Endothelial cell of umbilical vein (primary cell): ENCODE data around the gene CSRP2. TPM values are rescaled to one million over a fixed set of nuclear protein-coding genes. Genes with fewer than 3 reads are reported as not detected.

Source experiments
- BruUV-seq: library from RNA; stranded (reverse); fragments of 400-500 nt; replicated peaks from 2 replicates; lab custom pipeline; 2021; lab: Mats Ljungman, UMichigan
- CTCF ChIA-PET: fragments of 300-600, 350-600 bp; sonication (Branson Sonifier 250); formaldehyde crosslinking; loops from one replicate; lab custom pipeline; 2021; ENCODE audit warnings: antibody characterized with exemption, inconsistent platforms; lab: Charles Lee
- POLR2A ChIA-PET: fragments of 300-600, 350-600 bp; sonication (Branson Sonifier 250); formaldehyde crosslinking; loops from one replicate; lab custom pipeline; 2021; ENCODE audit warnings: antibody characterized with exemption, inconsistent platforms; lab: Charles Lee
- DNase-seq: peaks from one replicate; pipeline ENCODE4 v3.0.0-alpha.2; 2011; ENCODE audit warnings: low read depth, low spot score
- FAIRE-seq: peaks from 2 replicates; lab custom pipeline; 2011; peaks lifted over from hg19 to GRCh38; lab: Jason Lieb, UNC
- H2AFZ ChIP-seq: 2 replicates; pipeline ENCODE4 v1.6.0; 2012; ENCODE audit warnings: low read depth, low read length, control low read depth, inconsistent platforms
- H3K27ac ChIP-seq: 2 replicates; pipeline ENCODE4 v1.5.1; 2011; ENCODE audit warnings: low read depth, mild to moderate bottlenecking, control low read depth, low read length, moderate library complexity; ENCODE audit not compliant: insufficient read depth
- H3K27me3 ChIP-seq, 2 experiments: 2 replicates each; pipeline versions ENCODE4 v1.6.0 to v1.6.1; 2011; ENCODE audit warnings: low read length in 2 of 2, mixed read lengths in 1 of 2; ENCODE audit not compliant: control insufficient read depth in 2 of 2, insufficient read depth in 2 of 2
- H3K36me3 ChIP-seq, 2 experiments: 2 replicates in 1 of 2; 3 replicates in 1 of 2; pipeline ENCODE4 v1.5.1; 2011; ENCODE audit warnings: low read length in 2 of 2, mild to moderate bottlenecking in 1 of 2, moderate library complexity in 1 of 2; ENCODE audit not compliant: control insufficient read depth in 2 of 2, insufficient read depth in 2 of 2; ENCODE audit errors: extremely low read depth in 1 of 2
- H3K4me1 ChIP-seq: 3 replicates; pipeline ENCODE4 v1.5.1; 2011; ENCODE audit warnings: mild to moderate bottlenecking, low read length; ENCODE audit not compliant: control insufficient read depth, insufficient read depth; ENCODE audit errors: extremely low read depth
- H3K4me2 ChIP-seq: 2 replicates; pipeline ENCODE4 v1.6.1; 2011; ENCODE audit warnings: low read length, control low read depth, mixed read lengths; ENCODE audit not compliant: insufficient read depth
- H3K4me3 ChIP-seq, 3 experiments: fragments of 200-600 bp in 1 of 3; sonication (generic), shearing (Covaris generic) in 1 of 3; replicated peaks in 1 of 3; 2 replicates each; pipeline ENCODE4 v1.5.1; 2011 to 2016; ENCODE audit warnings: control low read depth in 3 of 3, low read length in 3 of 3, mild to moderate bottlenecking in 2 of 3, inconsistent platforms in 1 of 3, low read depth in 1 of 3, moderate library complexity in 1 of 3; ENCODE audit not compliant: insufficient read depth in 1 of 3
- H3K79me2 ChIP-seq: 2 replicates; pipeline ENCODE4 v1.6.0; 2012; ENCODE audit warnings: low read length, inconsistent platforms; ENCODE audit not compliant: control insufficient read depth, insufficient read depth
- H3K9ac ChIP-seq: replicated peaks from 2 replicates; pipeline ENCODE3; 2011; ENCODE audit warnings: low read length, control low read depth; ENCODE audit not compliant: insufficient read depth; ENCODE audit errors: extremely low read depth
- H3K9me1 ChIP-seq: replicated peaks from 3 replicates; pipeline ENCODE4 v1.6.0; 2011; ENCODE audit warnings: mild to moderate bottlenecking, low read length; ENCODE audit not compliant: control insufficient read depth, insufficient read depth; ENCODE audit errors: extremely low read depth
- H3K9me3 ChIP-seq: replicated peaks from 2 replicates; pipeline ENCODE4 v1.5.1; 2012; ENCODE audit warnings: low read length, inconsistent platforms; ENCODE audit not compliant: control insufficient read depth, insufficient read depth
- H4K20me1 ChIP-seq: replicated peaks from 2 replicates; pipeline ENCODE3; 2011; ENCODE audit warnings: mild to moderate bottlenecking, low read length; ENCODE audit not compliant: control insufficient read depth, insufficient read depth; ENCODE audit errors: extremely low read depth
- EZH2 ChIP-seq: IDR thresholded peaks from 2 replicates; pipeline ENCODE4 v1.6.1; 2012; ENCODE audit warnings: borderline replicate concordance, low read depth, mild to moderate bottlenecking, moderate library complexity, low read length, inconsistent platforms; ENCODE audit not compliant: severe bottlenecking
- FOS ChIP-seq: IDR thresholded peaks from 2 replicates; pipeline ENCODE4 v1.6.1; 2011; ENCODE audit warnings: mild to moderate bottlenecking, low read length, moderate library complexity, borderline replicate concordance; ENCODE audit not compliant: insufficient read depth
- JUN ChIP-seq: IDR thresholded peaks from 2 replicates; pipeline ENCODE4 v1.6.1; 2011; ENCODE audit warnings: borderline replicate concordance, low read depth; ENCODE audit not compliant: insufficient read length, insufficient read depth
- MYC ChIP-seq: IDR thresholded peaks from one replicate; pipeline ENCODE4 v1.6.1; 2011; ENCODE audit warnings: mild to moderate bottlenecking, low read depth, low read length
- dilution Hi-C: fragments of 300-500 bp; cut with MboI; formaldehyde crosslinking; loops from one replicate; pipeline ENCODE4 v1.15.0; 2019; ENCODE audit warnings: low sequenced_read_pairs; ENCODE audit not compliant: extremely low pct_ligation_motif_present
- intact Hi-C: fragments of 100-400 bp; cut with micrococcal nuclease; formaldehyde crosslinking; loops from one replicate; pipeline ENCODE4 v1.10.0; 2022
- polyA plus RNA-seq, 4 experiments: library from polyadenylated mRNA; depleted of rRNA in 3 of 4; stranded (reverse) in 3 of 4; unstranded in 1 of 4; fragments of >200 nt; gene quantifications; 2 replicates each; pipeline versions ENCODE4 v1.2.1 to v1.2.3, GENCODE V29; 2011 to 2012; ENCODE audit warnings: missing spikeins in 1 of 4
- total RNA-seq: library from RNA; stranded (reverse); gene quantifications from 2 replicates; pipeline ENCODE4 v1.2.3, GENCODE V29; 2021
- TF ChIP-seq, protein P1 (sequence below): IDR thresholded peaks from 2 replicates; pipeline ENCODE4 v1.6.1; 2011; ENCODE audit not compliant: insufficient read depth, insufficient read length
- TF ChIP-seq, protein P2 (sequence below), 2 donors: IDR thresholded peaks; 1 replicate in 1 of 2; 2 replicates in 1 of 2; pipeline ENCODE4 v1.5.1; 2011; ENCODE audit warnings: low read length in 2 of 2, mild to moderate bottlenecking in 2 of 2, moderate library complexity in 2 of 2, control low read depth in 1 of 2, inconsistent platforms in 1 of 2, low read depth in 1 of 2; ENCODE audit not compliant: insufficient read depth in 1 of 2; ENCODE audit errors: extremely low read depth in 1 of 2

Gene CSRP2
- total and polyA plus RNA-seq, 2 donors (not counting 3 experiments of a cell fraction or from before 2014, with no cell fraction given) = 8.8 to 13.4 TPM

DNA sequence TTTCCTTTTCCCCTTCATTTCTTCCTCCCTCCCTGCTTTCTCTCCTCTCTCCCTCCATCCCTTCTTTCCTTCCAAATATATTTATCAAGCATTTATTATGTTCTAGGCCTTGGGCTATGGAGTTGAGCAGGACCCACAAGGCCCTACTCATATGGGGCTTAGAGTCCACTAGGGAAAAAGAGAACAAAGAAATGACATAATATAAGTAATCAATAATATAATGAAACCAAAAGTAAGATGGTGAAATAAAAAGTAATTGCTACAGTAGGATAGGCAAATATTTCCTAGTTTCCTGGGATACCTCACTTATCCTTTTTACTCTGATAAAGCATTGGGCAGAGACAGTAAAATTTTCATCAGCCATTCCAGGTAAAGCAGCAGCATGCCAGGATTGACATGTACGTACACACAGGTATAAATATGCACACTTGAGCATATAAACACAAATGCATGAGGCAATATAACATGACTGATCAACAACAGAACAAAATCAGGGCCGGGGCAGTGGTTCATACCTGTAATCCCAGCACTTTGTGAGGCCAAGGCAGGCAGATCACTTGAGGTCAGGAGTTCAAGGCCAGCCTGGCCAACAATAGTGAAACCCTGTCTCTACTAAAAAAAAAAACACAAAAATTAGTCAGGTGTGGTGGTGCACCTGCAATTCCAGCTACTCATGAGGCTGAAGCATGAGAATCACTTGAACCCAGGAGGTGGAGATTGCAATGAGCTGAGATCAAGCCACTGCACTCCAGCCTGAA lies 35.5 kb upstream of the CSRP2 start:
- H3K4me1 ChIP-seq = no peaks in the 10 kb centered on the region
- dilution Hi-C loops (no loop called here), intact Hi-C loops (no loop called here)
- no peak for DNase-seq
- ChIA-PET CTCF (no interaction called here), POLR2A (no interaction called here)
- TF ChIP-seq, protein P1, sequence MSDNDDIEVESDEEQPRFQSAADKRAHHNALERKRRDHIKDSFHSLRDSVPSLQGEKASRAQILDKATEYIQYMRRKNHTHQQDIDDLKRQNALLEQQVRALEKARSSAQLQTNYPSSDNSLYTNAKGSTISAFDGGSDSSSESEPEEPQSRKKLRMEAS = no peak
- H3K9me3 ChIP-seq = no peaks in the 10 kb centered on the region
- no peak overlapping the region for H2AFZ ChIP-seq
- no TSS peak for BruUV-seq
- H3K4me3 ChIP-seq = no peak overlapping the region
- FAIRE-seq = no peak
- no peak overlapping the region for H3K9ac ChIP-seq
- H3K9me1 ChIP-seq = no peaks in the 10 kb centered on the region
- H3K79me2 ChIP-seq = no peaks in the 10 kb centered on the region
- no peak overlapping the region for H3K4me2 ChIP-seq
- no peaks in the 10 kb centered on the region for H3K36me3 ChIP-seq
- no peaks in the 10 kb centered on the region for H4K20me1 ChIP-seq
- no peak overlapping the region for H3K27ac ChIP-seq
- peaks cover 4 to 14% of the 10 kb centered on the region in 2 experiments for H3K27me3 ChIP-seq

DNA sequence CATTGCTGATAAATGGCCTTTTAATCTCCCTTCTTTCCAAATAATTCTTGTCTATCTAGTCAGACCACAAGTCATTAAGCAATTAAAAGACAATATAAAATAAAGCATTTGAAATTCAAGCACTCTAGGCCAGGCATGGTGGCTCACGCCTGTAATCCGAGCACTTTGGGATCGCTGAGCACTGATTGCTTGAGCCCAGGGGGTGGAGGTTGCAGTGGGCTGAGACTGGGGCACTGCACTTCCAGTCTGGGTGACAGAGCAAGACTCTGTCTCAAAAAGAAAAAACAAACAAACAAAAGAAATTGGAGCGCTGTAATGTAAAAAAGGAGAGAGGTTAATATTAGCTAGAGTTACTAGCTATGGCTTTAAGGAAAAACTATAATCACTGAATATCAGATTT lies 30.5 kb upstream of the CSRP2 start:
- intact Hi-C loops (no loop called here), dilution Hi-C loops (no loop called here)
- Histone ChIP-seq H3K27me3 (peaks cover 1 to 10% of the 10 kb centered on the region in 2 experiments), H3K9me3 (no peaks in the 10 kb centered on the region), H3K36me3 (no peaks in the 10 kb centered on the region), H2AFZ (no peak overlapping the region), H3K9ac (no peak overlapping the region), H3K4me2 (no peak overlapping the region), H4K20me1 (no peaks in the 10 kb centered on the region), H3K4me3 (no peak overlapping the region), H3K9me1 (no peaks in the 10 kb centered on the region), H3K27ac (no peak overlapping the region), H3K4me1 (no peaks in the 10 kb centered on the region), H3K79me2 (no peaks in the 10 kb centered on the region)
- FAIRE-seq (no peak), DNase-seq (no peak)
- ChIA-PET POLR2A (no interaction called here), CTCF (interaction anchor here (1.1 kb wide), 1 partner anchor 16 kb away, joined by 4 read pairs; no protein-coding TSS in a partner anchor)
- TF ChIP-seq, protein P2, sequence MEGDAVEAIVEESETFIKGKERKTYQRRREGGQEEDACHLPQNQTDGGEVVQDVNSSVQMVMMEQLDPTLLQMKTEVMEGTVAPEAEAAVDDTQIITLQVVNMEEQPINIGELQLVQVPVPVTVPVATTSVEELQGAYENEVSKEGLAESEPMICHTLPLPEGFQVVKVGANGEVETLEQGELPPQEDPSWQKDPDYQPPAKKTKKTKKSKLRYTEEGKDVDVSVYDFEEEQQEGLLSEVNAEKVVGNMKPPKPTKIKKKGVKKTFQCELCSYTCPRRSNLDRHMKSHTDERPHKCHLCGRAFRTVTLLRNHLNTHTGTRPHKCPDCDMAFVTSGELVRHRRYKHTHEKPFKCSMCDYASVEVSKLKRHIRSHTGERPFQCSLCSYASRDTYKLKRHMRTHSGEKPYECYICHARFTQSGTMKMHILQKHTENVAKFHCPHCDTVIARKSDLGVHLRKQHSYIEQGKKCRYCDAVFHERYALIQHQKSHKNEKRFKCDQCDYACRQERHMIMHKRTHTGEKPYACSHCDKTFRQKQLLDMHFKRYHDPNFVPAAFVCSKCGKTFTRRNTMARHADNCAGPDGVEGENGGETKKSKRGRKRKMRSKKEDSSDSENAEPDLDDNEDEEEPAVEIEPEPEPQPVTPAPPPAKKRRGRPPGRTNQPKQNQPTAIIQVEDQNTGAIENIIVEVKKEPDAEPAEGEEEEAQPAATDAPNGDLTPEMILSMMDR (IDR thresholded peaks at IDR 0.05; ENCODE audit: extremely low read depth in 1 of 2, insufficient read depth in 1 of 2, low read depth in 1 of 2, low read length in 2 of 2) = no peak
- no peak for TF ChIP-seq FOS
- no peak for TF ChIP-seq JUN
- no peak for TF ChIP-seq MYC
- no peak for TF ChIP-seq EZH2
- no TSS peak for BruUV-seq
